Osteoblast (primary cell): Measurements from ENCODE around the gene UAP1. TPM values are rescaled to one million over a fixed set of nuclear protein-coding genes. Genes with fewer than 3 reads are reported as not detected.
"Not testable (repeated sequence)": the region's sequence is repeated elsewhere in the genome, so short reads cannot be mapped to it uniquely, and the experiment has no call there.

Source experiments
- DNase-seq: peaks from one replicate; pipeline ENCODE4 v3.0.0; 2011; ENCODE audit warnings: low spot score, mixed read lengths; ENCODE audit not compliant: insufficient read length; ENCODE audit errors: missing footprints
- H2AFZ ChIP-seq: 2 replicates; pipeline ENCODE4 v1.6.0; 2011; ENCODE audit warnings: mild to moderate bottlenecking, low read length
- H3K27ac ChIP-seq: 2 replicates; pipeline ENCODE4 v1.5.1; 2011; ENCODE audit warnings: mild to moderate bottlenecking, low read depth, low read length, moderate library complexity
- H3K27me3 ChIP-seq: 2 replicates; pipeline ENCODE4 v1.6.0; 2012; ENCODE audit warnings: mild to moderate bottlenecking, control low read depth, inconsistent platforms, low read length, moderate library complexity; ENCODE audit not compliant: insufficient read depth
- H3K36me3 ChIP-seq: 2 replicates; pipeline ENCODE4 v1.5.1; 2011; ENCODE audit warnings: mild to moderate bottlenecking, low read length, control low read depth, moderate library complexity; ENCODE audit not compliant: insufficient read depth
- H3K4me1 ChIP-seq: 2 replicates; pipeline ENCODE4 v1.5.1; 2011; ENCODE audit warnings: mild to moderate bottlenecking, low read length, control low read depth, moderate library complexity; ENCODE audit not compliant: insufficient read depth
- H3K4me2 ChIP-seq: 2 replicates; pipeline ENCODE4 v1.6.0; 2011; ENCODE audit warnings: mild to moderate bottlenecking, low read length; ENCODE audit not compliant: insufficient read depth
- H3K4me3 ChIP-seq: fragments of 200-600 bp; sonication (generic); 3 replicates; pipeline ENCODE4 v1.5.1; 2012; ENCODE audit warnings: mild to moderate bottlenecking, low read length, inconsistent platforms; ENCODE audit not compliant: insufficient read depth
- H3K79me2 ChIP-seq: 2 replicates; pipeline ENCODE4 v1.6.0; 2012; ENCODE audit warnings: mild to moderate bottlenecking, low read length, control low read depth, inconsistent platforms; ENCODE audit not compliant: insufficient read depth
- H3K9me3 ChIP-seq: 2 replicates; pipeline ENCODE4 v1.5.1; 2011; ENCODE audit warnings: low read depth, low read length, control low read depth
- H4K20me1 ChIP-seq: 2 replicates; pipeline ENCODE4 v1.6.0; 2012; ENCODE audit warnings: mild to moderate bottlenecking, low read length, control low read depth; ENCODE audit not compliant: insufficient read depth
- total RNA-seq: library from RNA; depleted of rRNA; stranded (reverse); fragments of >200 nt; gene quantifications from 2 replicates; pipeline ENCODE4 v1.2.3, GENCODE V29; 2012
- TF ChIP-seq, protein P1 (sequence below): IDR thresholded peaks from 2 replicates; pipeline ENCODE4 v1.5.1; 2011; ENCODE audit warnings: mild to moderate bottlenecking, low read depth, low read length, moderate library complexity; ENCODE audit errors: extremely low read depth

Gene UAP1
- total RNA-seq, 1 donor, result 141 TPM

DNA sequence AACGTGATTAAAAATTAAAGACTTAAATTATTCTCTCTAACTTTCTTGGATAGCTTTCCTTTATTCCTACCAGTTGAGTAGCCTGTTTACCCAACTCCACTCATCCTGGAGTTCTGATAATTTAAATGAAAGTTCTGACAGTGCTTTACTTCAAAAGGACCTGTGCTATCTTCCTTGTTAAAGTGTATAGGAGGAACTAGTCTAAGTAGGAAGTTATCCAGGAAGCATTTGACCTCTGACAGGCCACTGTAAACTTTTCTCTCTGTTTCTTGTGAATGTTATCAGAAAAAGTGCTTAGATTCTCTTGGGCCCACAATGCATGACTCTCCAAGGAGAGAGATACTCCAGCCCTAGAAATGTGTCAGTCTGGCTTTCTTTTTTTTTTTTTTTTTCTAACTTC, 9.2 kb downstream of the UAP1 start:
- H3K4me3 ChIP-seq, result no peak overlapping the region
- H3K79me2 ChIP-seq, result peaks cover 98% of the 10 kb centered on the region
- H3K4me2 ChIP-seq, result no peak overlapping the region
- TF ChIP-seq, protein P1, sequence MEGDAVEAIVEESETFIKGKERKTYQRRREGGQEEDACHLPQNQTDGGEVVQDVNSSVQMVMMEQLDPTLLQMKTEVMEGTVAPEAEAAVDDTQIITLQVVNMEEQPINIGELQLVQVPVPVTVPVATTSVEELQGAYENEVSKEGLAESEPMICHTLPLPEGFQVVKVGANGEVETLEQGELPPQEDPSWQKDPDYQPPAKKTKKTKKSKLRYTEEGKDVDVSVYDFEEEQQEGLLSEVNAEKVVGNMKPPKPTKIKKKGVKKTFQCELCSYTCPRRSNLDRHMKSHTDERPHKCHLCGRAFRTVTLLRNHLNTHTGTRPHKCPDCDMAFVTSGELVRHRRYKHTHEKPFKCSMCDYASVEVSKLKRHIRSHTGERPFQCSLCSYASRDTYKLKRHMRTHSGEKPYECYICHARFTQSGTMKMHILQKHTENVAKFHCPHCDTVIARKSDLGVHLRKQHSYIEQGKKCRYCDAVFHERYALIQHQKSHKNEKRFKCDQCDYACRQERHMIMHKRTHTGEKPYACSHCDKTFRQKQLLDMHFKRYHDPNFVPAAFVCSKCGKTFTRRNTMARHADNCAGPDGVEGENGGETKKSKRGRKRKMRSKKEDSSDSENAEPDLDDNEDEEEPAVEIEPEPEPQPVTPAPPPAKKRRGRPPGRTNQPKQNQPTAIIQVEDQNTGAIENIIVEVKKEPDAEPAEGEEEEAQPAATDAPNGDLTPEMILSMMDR, result no peak
- DNase-seq, result no peak
- H3K27me3 ChIP-seq, result no peaks in the 10 kb centered on the region
- no peak overlapping the region for H2AFZ ChIP-seq
- H3K36me3 ChIP-seq, result peaks cover 56% of the 10 kb centered on the region
- peaks cover 10% of the 10 kb centered on the region for H3K4me1 ChIP-seq
- peaks cover 35% of the 10 kb centered on the region for H4K20me1 ChIP-seq
- no peak overlapping the region for H3K27ac ChIP-seq
- no peaks in the 10 kb centered on the region for H3K9me3 ChIP-seq

DNA sequence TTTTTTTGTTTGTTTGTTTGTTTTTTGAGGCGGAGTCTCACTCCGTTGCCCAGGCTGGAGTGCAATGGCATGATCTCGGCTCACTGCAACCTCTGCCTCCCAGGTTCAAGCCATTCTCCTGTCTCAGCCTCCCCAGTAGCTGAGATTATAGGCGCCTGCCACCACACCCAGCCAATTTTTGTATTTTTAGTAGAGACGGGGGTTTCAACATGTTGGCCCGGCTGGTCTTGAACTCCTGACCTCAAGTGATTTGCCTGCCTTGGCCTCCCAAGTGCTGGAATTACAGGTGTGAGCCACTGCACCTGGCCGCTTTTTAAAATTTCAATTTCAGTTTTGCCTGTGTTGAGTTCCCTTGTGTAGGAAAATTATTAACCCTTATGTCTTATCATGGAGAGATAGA, 9.6 kb downstream of the UAP1 start:
- not testable (repeated sequence) for H2AFZ ChIP-seq, H3K27ac ChIP-seq, H3K4me2 ChIP-seq, H3K9me3 ChIP-seq, H3K27me3 ChIP-seq, H3K4me3 ChIP-seq, H3K4me1 ChIP-seq, DNase-seq
- H4K20me1 ChIP-seq, result peaks cover 32% of the 10 kb centered on the region
- peaks cover 98% of the 10 kb centered on the region for H3K79me2 ChIP-seq
- H3K36me3 ChIP-seq, result peaks cover 56% of the 10 kb centered on the region

DNA sequence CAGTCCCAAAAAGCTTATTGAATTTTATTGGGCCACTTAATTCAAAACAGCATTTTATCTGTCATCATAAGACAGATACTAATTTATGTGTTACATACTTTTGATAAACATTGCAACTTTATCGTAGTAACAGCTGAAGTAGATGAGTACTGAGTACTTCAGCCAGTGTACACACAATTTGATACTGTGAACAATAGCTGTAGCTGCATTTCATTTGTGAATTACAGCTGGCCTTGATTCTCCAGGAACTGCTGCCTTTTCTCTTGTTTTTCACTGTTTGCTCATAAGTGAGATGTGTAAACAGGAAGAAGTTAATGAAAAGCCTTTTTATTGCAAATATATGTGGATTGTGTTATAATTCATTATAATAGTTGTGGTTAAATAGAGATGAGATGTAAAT, 10.2 kb downstream of the UAP1 start:
- Histone ChIP-seq H3K4me2 (peak overlapping the region; percentile 29), H3K27me3 (no peaks in the 10 kb centered on the region), H3K79me2 (peaks cover 98% of the 10 kb centered on the region), H3K27ac (no peak overlapping the region), H3K4me1 (peaks cover 9% of the 10 kb centered on the region), H3K4me3 (no peak overlapping the region), H3K9me3 (no peaks in the 10 kb centered on the region), H3K36me3 (peaks cover 57% of the 10 kb centered on the region), H4K20me1 (peaks cover 29% of the 10 kb centered on the region), H2AFZ (no peak overlapping the region)
- TF ChIP-seq, protein P1, result no peak
- DNase-seq, result no peak

DNA sequence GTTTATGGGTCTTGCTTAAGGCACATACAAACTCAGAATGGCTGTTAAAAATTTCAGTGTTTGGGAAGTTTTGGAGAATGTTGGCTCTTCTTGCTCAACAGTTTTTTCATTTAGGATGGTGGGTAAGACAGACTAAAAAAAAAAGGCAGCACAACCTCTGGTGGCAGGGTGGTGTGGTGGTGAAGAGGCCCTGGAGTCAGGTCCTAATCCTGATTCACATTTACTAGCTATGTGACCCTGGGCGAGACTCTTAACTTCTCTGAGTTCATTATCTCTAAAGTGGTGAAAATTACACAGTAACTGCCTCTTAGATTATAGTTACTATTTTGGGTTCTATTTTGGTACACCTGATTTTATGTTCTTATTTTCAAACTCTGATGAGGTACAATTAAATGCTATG, 11.6 kb downstream of the UAP1 start:
- no peak for DNase-seq
- Histone ChIP-seq H3K27ac (no peak overlapping the region), H3K36me3 (peaks cover 53% of the 10 kb centered on the region), H4K20me1 (peaks cover 27% of the 10 kb centered on the region), H2AFZ (no peak overlapping the region), H3K4me3 (no peak overlapping the region), H3K9me3 (no peaks in the 10 kb centered on the region), H3K27me3 (no peaks in the 10 kb centered on the region), H3K4me2 (no peak overlapping the region), H3K4me1 (peaks cover 9% of the 10 kb centered on the region), H3K79me2 (peaks cover 98% of the 10 kb centered on the region)
- TF ChIP-seq, protein P1, result no peak
